K562 (cell line): ENCODE results near the gene ATRX. TPM values are rescaled to one million over a fixed set of nuclear protein-coding genes. Genes with fewer than 3 reads are reported as not detected.

Experiments used
- ATAC-seq: fragments of 200-7000 bp; cut with Tn5 transposase; 3 replicates; pipeline ENCODE4 v1.9.1; 2020; ENCODE audit warnings: moderate library complexity
- BruUV-seq: library from RNA; stranded (reverse); fragments of 400-500 nt; replicated peaks from 2 replicates; lab custom pipeline; 2021; lab: Mats Ljungman, UMichigan
- CTCF ChIA-PET: fragments of 300-600 bp; formaldehyde crosslinking; extraction: SDS; loops from one replicate; lab custom pipeline; 2021; ENCODE audit warnings: low intra/inter-chr PET ratio; lab: Yijun Ruan, JAX
- POLR2A ChIA-PET: fragments of 300-600, 350-650 bp; sonication (Branson Sonifier 250); formaldehyde crosslinking; extraction: SDS; loops from one replicate; lab custom pipeline; 2021; ENCODE audit warnings: antibody characterized with exemption, inconsistent platforms; lab: Yijun Ruan, JAX
- DNase-seq, 4 experiments: peaks; one replicate each; pipeline versions ENCODE4 v3.0.0 to v3.0.0-alpha.2; 2011 to 2018; ENCODE audit warnings: low spot score in 3 of 4, mixed read lengths in 3 of 4; ENCODE audit errors: extremely low read depth in 1 of 4
- FAIRE-seq: peaks from 2 replicates; lab custom pipeline; 2011; peaks lifted over from hg19 to GRCh38; lab: Jason Lieb, UNC
- H2AFZ ChIP-seq: 2 replicates; pipeline ENCODE4 v1.6.0; 2011; ENCODE audit warnings: low read depth, low read length, control low read depth, inconsistent platforms
- H3K27ac ChIP-seq: fragments of 200-600 bp; 3 replicates; pipeline ENCODE4 v1.8.0; 2011; ENCODE audit warnings: low read depth, mild to moderate bottlenecking, control low read depth, inconsistent platforms, low read length, moderate library complexity, mixed read lengths; ENCODE audit errors: extremely low read depth
- H3K27me3 ChIP-seq, 2 experiments: fragments of 300-600 bp in 1 of 2; 2 replicates in 1 of 2; 3 replicates in 1 of 2; pipeline versions ENCODE4 v1.6.0 to v1.8.0; 2011; ENCODE audit warnings: inconsistent platforms in 2 of 2, low read length in 2 of 2, mild to moderate bottlenecking in 1 of 2, mixed read lengths in 1 of 2, moderate library complexity in 1 of 2; ENCODE audit not compliant: control insufficient read depth in 2 of 2, insufficient read depth in 2 of 2
- H3K36me3 ChIP-seq: fragments of 300-600 bp; 3 replicates; pipeline ENCODE4 v1.8.0; 2011; ENCODE audit warnings: mild to moderate bottlenecking, low read length, inconsistent platforms; ENCODE audit not compliant: control insufficient read depth, insufficient read depth
- H3K4me1 ChIP-seq, 2 experiments: fragments of 200-600 bp in 1 of 2; replicated peaks in 1 of 2; 2 replicates in 1 of 2; 3 replicates in 1 of 2; pipeline versions ENCODE4 v1.5.1 to v1.8.0; 2011; ENCODE audit warnings: inconsistent platforms in 2 of 2, low read length in 2 of 2, mild to moderate bottlenecking in 1 of 2, mixed read lengths in 1 of 2, moderate library complexity in 1 of 2; ENCODE audit not compliant: control insufficient read depth in 2 of 2, insufficient read depth in 2 of 2
- H3K4me2 ChIP-seq: 2 replicates; pipeline ENCODE4 v1.6.1; 2011; ENCODE audit warnings: low read length, control low read depth, inconsistent platforms, mixed read lengths; ENCODE audit not compliant: insufficient read depth
- H3K4me3 ChIP-seq: fragments of 200-600 bp; sonication (generic), shearing (Covaris generic); 2 replicates; pipeline ENCODE4 v1.5.1; 2016; ENCODE audit warnings: control low read depth, inconsistent platforms
- H3K79me2 ChIP-seq: fragments of 200-600 bp; 3 replicates; pipeline ENCODE4 v1.8.0; 2011; ENCODE audit warnings: low read length, inconsistent platforms; ENCODE audit not compliant: control insufficient read depth, insufficient read depth
- H3K9ac ChIP-seq, 2 experiments: 2 replicates each; pipeline versions ENCODE4 v1.6.0 to v1.6.1; 2011; ENCODE audit warnings: low read depth in 2 of 2, low read length in 2 of 2, control low read depth in 1 of 2, inconsistent platforms in 1 of 2, mild to moderate bottlenecking in 1 of 2, mixed read lengths in 1 of 2; ENCODE audit not compliant: insufficient read depth in 1 of 2
- H3K9me1 ChIP-seq: one replicate; pipeline ENCODE4 v1.6.0; 2011; ENCODE audit warnings: inconsistent platforms, mild to moderate bottlenecking, low read length, moderate library complexity; ENCODE audit not compliant: control insufficient read depth, insufficient read depth
- H3K9me3 ChIP-seq: replicated peaks from 2 replicates; pipeline ENCODE4 v1.5.1; 2011; ENCODE audit warnings: low read depth, low read length, inconsistent platforms; ENCODE audit not compliant: control insufficient read depth, insufficient read depth
- H4K20me1 ChIP-seq: replicated peaks from 2 replicates; pipeline ENCODE4 v1.6.1; 2011; ENCODE audit warnings: low read length, inconsistent platforms, mixed read lengths; ENCODE audit not compliant: control insufficient read depth, insufficient read depth
- CREM ChIP-seq: IDR thresholded peaks from 2 replicates; pipeline ENCODE4 v1.6.1; 2014; ENCODE audit warnings: antibody characterized with exemption, low read depth
- CSDE1 ChIP-seq, 2 experiments: fragments of 450-650 bp; IDR thresholded peaks; 2 replicates each; pipeline ENCODE4 v1.6.1; 2016; ENCODE audit warnings: mild to moderate bottlenecking in 1 of 2
- KDM5B ChIP-seq: fragments of 200-600 bp; sonication (generic); IDR thresholded peaks from 2 replicates; pipeline ENCODE4 v1.6.1; 2012; ENCODE audit warnings: low read depth, mild to moderate bottlenecking, moderate library complexity, low read length, control low read depth, inconsistent platforms; ENCODE audit not compliant: insufficient replicate concordance
- LARP7 ChIP-seq: fragments of 450-650 bp; IDR thresholded peaks from 2 replicates; pipeline ENCODE4 v1.6.1; 2016
- MAFG ChIP-seq: fragments of 450-650 bp; conservative IDR thresholded peaks from 2 replicates; pipeline ENCODE4 v1.6.1; 2016; ENCODE audit warnings: missing genetic modification characterization, missing compliant biosample characterization
- MAFK ChIP-seq: IDR thresholded peaks from 2 replicates; pipeline ENCODE4 v1.6.1; 2011; ENCODE audit warnings: low read length, improper control_type of control experiment
- SRSF3 ChIP-seq: fragments of 200-400 bp; formaldehyde crosslinking; IDR thresholded peaks from 2 replicates; pipeline ENCODE4 v1.6.1; 2016; ENCODE audit warnings: mild to moderate bottlenecking, low read length, moderate library complexity; ENCODE audit not compliant: insufficient read depth
- TRIM25 ChIP-seq: fragments of 450-650 bp; IDR thresholded peaks from 2 replicates; pipeline ENCODE4 v1.7.0; 2016; ENCODE audit warnings: borderline replicate concordance
- ZBTB49 ChIP-seq: sonication (generic); formaldehyde crosslinking; IDR thresholded peaks from 2 replicates; pipeline ENCODE4 v1.8.0; 2022; ENCODE audit warnings: missing genetic modification reagents, mild to moderate bottlenecking, borderline replicate concordance
- ZNF589 ChIP-seq: fragments of 200-800 bp; sonication (Bioruptor generic); IDR thresholded peaks from 2 replicates; pipeline ENCODE4 v1.6.1; 2016; ENCODE audit warnings: low read depth, missing genetic modification characterization, missing compliant biosample characterization
- whole genome bisulfite sequencing: fragments of 100-300 bp; shearing (Covaris generic); methylation state at CpG from one replicate; pipeline ENCODE4 v1.1.6; 2016; ENCODE audit warnings: low coverage, mixed read lengths; ENCODE audit not compliant: insufficient coverage; ENCODE audit errors: missing lambda C conversion rate; 5-methylcytosine and 5-hydroxymethylcytosine counted together
- in situ Hi-C: fragments of 300-500 bp; cut with MboI; formaldehyde crosslinking; loops from 4 replicates; pipeline ENCODE4 v1.15.0; 2018; ENCODE audit warnings: inconsistent platforms, mixed read lengths
- intact Hi-C: fragments of 100-400 bp; cut with micrococcal nuclease; formaldehyde crosslinking; loops from 2 replicates; pipeline ENCODE4 v1.14.2; 2022
- polyA plus RNA-seq, 8 experiments: library from polyadenylated mRNA; depleted of rRNA in 4 of 8; stranded (reverse) in 5 of 8; unstranded in 3 of 8; fragments of >200 nt; fragmentation: Nextera tagmentation in 2 of 8; fragmentation: Illumina TruSeq in 1 of 8; extraction: Ambion mirVana in 2 of 8; extraction: Trizol in 1 of 8; gene quantifications; 2 replicates each; pipeline versions ENCODE4 v1.2.1 to v1.2.3, GENCODE V29; 2011 to 2014; ENCODE audit warnings: inconsistent platforms in 1 of 8, missing spikeins in 1 of 8
- total RNA-seq, 7 experiments: library from RNA; depleted of rRNA in 6 of 7; stranded (reverse); fragments of >200 nt in 6 of 7; fragmentation: Illumina TruSeq in 2 of 7; extraction: Trizol in 2 of 7; gene quantifications; 2 replicates each; pipeline versions ENCODE4 v1.2.1 to v1.2.3, GENCODE V29; 2011 to 2021; ENCODE audit warnings: low replicate concordance in 1 of 7
- TF ChIP-seq, protein P1 (sequence below): fragments of 450-650 bp; formaldehyde crosslinking; IDR thresholded peaks from 2 replicates; pipeline ENCODE4 v1.4.0; 2020; ENCODE audit warnings: mild to moderate bottlenecking, mixed read lengths

The ATRX gene
- total and polyA plus RNA-seq, 9 of the 15 experiments (the other 6 are each of a cell fraction or from before 2014, with no cell fraction given) = 7.7 to 23.1 (median 20.2) TPM

DNA sequence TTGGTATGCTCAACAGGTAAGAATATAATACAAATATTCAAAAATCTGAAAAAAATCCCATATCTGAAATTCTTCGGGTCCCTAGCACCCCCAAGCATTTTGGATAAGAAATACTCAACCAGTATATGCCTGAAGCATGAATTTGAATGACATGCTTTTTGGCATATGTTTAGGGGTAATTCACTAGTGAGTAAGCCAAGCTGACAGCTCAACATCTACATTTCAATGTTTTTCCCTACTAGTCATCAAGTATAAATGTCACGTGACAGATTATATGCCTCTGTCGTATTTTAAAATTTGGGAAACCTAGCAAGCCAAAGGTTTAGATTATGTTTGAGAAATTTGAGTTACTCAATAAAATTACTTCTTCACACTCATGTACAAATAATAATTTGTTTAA is 213.7 kb downstream of the ATRX start:
- Histone ChIP-seq H3K4me2 (no peak overlapping the region), H2AFZ (no peak overlapping the region), H3K27me3 (no peaks in the 10 kb centered on the region), H3K4me3 (no peak overlapping the region), H3K9me1 (no peaks in the 10 kb centered on the region), H3K9ac (no peak overlapping the region), H3K9me3 (no peaks in the 10 kb centered on the region), H3K27ac (no peak overlapping the region), H4K20me1 (no peaks in the 10 kb centered on the region), H3K79me2 (no peaks in the 10 kb centered on the region), H3K4me1 (no peaks in the 10 kb centered on the region), H3K36me3 (no peaks in the 10 kb centered on the region)
- intact Hi-C loops = no loop called here
- FAIRE-seq (no peak), ATAC-seq (no peak), DNase-seq (no peak)
- in situ Hi-C loops = no loop called here
- BruUV-seq = no TSS peak
- 63% methylated on average over 3 of the region's 3 CpGs for WGBS
- ChIA-PET CTCF (no interaction called here), POLR2A (no interaction called here)
- TF ChIP-seq CSDE1 (IDR thresholded peaks at IDR 0.05) (no peak), SRSF3 (no peak), CREM (no peak)
- TF ChIP-seq, protein P1, sequence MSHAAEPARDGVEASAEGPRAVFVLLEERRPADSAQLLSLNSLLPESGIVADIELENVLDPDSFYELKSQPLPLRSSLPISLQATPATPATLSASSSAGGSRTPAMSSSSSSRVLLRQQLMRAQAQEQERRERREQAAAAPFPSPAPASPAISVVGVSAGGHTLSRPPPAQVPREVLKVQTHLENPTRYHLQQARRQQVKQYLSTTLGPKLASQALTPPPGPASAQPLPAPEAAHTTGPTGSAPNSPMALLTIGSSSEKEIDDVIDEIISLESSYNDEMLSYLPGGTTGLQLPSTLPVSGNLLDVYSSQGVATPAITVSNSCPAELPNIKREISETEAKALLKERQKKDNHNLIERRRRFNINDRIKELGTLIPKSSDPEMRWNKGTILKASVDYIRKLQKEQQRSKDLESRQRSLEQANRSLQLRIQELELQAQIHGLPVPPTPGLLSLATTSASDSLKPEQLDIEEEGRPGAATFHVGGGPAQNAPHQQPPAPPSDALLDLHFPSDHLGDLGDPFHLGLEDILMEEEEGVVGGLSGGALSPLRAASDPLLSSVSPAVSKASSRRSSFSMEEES (CRISPR knock-in tag) = peak; percentile 18; the same call in 1 of the 2 replicates

- POLR2A ChIA-PET = no interaction called here
- no peak for DNase-seq
- TF ChIP-seq ZBTB49 (no peak), LARP7 (no peak), MAFK (peak; percentile 61), MAFG (peak; percentile 40; the same call in 1 of the 2 replicates), ZNF589 (CRISPR knock-in tag) (no peak), TRIM25 (no peak), KDM5B (no peak)
These were observed 220.7 kb downstream of the ATRX start for GRCh38 chrX:77565278-77565677.

More at GRCh38 chrX:77565278-77565677, 220.7 kb downstream of the ATRX start:
- intact Hi-C loops = no loop called here
- Histone ChIP-seq H4K20me1 (no peaks in the 10 kb centered on the region), H3K4me2 (no peak overlapping the region), H3K4me1 (no peaks in the 10 kb centered on the region), H2AFZ (no peak overlapping the region), H3K27me3 (no peaks in the 10 kb centered on the region), H3K9me1 (no peaks in the 10 kb centered on the region), H3K9me3 (no peaks in the 10 kb centered on the region), H3K4me3 (no peak overlapping the region), H3K9ac (no peak overlapping the region), H3K36me3 (no peaks in the 10 kb centered on the region), H3K79me2 (no peaks in the 10 kb centered on the region), H3K27ac (no peak overlapping the region)
- no TSS peak for BruUV-seq
- no peak for FAIRE-seq
- WGBS = 56% methylated on average over 2 of the region's 2 CpGs
- in situ Hi-C loops = no loop called here
- CTCF ChIA-PET = no interaction called here
- no peak for ATAC-seq
